Activated naive CD8-positive, alpha-beta T cell treated with anti-CD3 and anti-CD28 coated beads, Interleukin-2, amount 50 U/mL, for 16 hours (primary cell): Measurements from ENCODE around the gene LRRC43.
A peak's percentile ranks its signal among the peaks of the same experiment; 100 is the strongest.
"Not testable (repeated sequence)": the region's sequence is repeated elsewhere in the genome, so short reads cannot be mapped to it uniquely, and the experiment has no call there.

Source experiments
- DNase-seq: peaks from one replicate; pipeline ENCODE4 v3.0.0-alpha.2; 2020; ENCODE audit warnings: low read depth, low spot score

Gene LRRC43

GRCh38 chr12:122192441-122192840, 9.5 kb downstream of the LRRC43 start:
- DNase-seq, result no peak

DNA sequence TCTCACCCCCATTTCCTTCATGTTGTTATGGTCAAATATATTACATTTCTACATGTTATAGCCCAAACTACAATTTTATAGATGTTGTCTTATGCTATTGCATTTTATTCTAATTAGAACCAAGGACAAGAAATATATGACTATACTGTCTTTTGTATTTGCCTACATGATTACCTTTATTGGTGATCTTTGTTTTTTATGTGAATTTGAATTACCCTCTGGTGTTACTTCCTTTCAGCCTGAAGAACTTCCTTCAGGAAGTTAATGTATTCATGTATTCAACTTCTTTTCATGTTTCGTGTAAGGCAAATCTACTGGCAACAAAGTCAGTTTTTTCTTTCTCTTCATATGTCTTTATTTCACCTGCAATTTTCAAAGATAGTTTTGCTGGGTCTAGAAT, 11.9 kb downstream of the LRRC43 start:
- DNase-seq, result no peak

GRCh38 chr12:122195405-122195804, 12.5 kb downstream of the LRRC43 start:
- DNase-seq, result no peak

GRCh38 chr12:122197612-122197966, 14.7 kb downstream of the LRRC43 start:
- DNase-seq, result no peak

DNA sequence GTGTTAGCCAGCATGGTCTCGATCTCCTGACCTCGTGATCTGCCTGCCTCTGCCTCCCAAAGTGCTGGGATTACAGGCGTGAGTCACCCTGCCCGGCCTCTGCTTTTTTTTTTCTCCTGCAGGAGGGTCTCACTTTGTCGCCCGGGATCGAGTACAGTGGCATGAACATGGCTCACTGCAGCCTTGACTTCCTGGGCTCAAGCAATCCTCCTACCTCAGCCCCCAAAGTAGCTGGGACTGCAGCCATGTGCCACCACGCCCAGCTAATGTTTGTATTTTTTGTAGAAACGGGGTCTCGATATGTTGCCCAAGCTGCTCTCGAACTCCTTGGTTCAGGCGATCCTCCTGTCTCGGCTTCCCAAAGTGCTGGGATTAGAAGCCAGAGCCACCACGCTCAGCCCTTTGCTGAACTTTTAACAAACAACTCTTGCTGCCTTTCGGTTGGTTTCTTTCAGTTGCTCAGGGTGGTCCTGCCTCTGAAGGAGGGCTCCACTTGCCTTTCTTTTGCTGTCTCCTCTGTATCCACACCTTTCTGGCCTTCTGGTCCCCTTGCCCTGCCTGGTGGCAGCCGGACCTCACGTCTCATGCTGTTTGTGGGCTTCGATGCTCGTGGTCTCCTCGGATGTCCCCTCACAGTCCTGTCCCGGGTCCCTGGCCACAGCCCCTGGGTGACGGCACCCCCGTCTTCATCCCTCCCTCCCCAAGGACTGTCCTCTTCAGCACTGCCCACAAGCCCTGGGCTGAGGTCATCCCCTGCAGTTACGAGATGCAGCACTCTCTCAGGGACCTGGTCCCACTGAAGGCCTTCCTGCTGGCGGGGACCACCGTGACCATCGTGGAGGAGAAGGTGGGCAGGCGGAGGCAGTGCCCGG, 16.8 kb downstream of the LRRC43 start:
- DNase-seq, result no peak

DNA sequence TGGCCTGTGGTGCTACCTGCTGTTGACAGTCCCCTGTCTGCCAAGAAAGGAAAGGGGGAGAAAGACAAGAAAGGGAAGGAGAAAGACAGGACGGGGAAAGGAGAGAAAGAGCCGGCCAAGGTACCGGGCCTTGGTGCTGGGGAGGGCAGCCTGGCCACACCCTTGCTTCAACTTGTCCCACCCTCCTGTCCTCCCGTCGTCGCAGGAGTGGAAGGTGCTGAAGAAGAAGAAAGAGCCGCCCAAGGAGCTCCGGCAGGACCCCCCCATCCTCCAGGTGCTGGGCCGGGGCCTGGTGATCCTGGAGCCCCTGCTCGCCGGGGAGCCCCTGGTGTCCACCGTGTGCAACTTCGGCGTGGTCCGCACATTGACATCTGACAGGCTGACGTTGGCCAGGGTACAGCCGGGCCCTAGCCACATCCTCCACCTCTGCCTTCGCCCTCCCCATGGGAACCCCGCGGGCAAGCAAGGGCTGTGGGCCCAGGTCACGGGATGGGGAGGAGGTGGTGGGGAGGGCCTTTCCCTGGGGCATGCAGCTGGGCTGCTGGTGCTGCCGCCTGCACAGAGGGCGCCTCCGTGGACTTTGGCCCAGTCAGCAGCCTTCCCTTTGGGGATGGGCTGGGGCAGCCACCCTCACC, 17.7 kb downstream of the LRRC43 start:
- DNase-seq, result no peak

GRCh38 chr12:122201381-122201780, 18.5 kb downstream of the LRRC43 start:
- no peak for DNase-seq

DNA sequence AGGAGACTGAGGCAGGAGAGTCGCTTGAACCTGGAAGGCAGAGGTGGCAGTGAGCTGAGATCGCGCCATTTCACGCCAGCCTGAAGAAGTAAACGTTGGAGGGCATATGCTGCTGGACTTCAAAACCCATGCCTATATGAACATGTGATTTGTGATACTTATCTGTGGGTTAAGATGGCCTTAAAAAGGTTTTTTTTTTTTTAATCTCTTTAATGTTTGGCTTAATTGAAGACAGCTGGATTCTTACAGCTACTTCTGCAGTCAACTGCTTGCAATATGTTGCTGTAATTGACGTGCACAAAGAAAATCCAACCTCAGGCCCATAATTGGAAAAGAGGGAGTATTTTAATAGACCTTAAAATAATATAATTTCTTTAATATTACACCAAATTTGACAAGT, 19.1 kb downstream of the LRRC43 start:
- DNase-seq, result no peak

DNA sequence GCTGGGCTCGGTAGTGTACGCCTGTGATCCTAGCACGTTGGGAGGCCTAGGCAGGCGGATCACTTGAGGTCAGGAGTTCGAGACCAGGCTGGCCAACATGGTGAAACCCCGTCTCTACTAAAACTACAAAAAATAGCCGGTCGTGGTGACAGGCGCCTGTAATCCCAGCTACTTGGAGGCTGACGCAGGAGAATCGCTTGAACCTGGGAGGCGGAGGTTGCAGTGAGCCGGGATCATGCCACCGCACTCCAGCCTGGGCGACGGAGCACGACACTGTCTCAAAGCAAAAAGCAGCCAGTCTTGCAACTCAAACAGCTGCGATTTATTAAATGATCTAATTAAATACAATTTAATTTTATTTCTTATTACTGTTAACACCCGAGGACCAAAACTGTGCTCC, 19.9 kb downstream of the LRRC43 start:
- DNase-seq, result not testable (repeated sequence)

GRCh38 chr12:122203301-122204166, 20.6 kb downstream of the LRRC43 start, which contains the start of gene B3GNT4:
TSS of gene B3GNT4 (plus strand) at chr12:122203709. CDS start at chr12:122204619, 910 bp downstream.
- DNase-seq, result peak; percentile 21

GRCh38 chr12:122204167-122205052, 21.5 kb downstream of the LRRC43 start:
- no peak for DNase-seq

GRCh38 chr12:122205053-122205925, 22.4 kb downstream of the LRRC43 start:
- DNase-seq, result no peak

GRCh38 chr12:122206111-122206881, 23.4 kb downstream of the LRRC43 start:
- no peak for DNase-seq

DNA sequence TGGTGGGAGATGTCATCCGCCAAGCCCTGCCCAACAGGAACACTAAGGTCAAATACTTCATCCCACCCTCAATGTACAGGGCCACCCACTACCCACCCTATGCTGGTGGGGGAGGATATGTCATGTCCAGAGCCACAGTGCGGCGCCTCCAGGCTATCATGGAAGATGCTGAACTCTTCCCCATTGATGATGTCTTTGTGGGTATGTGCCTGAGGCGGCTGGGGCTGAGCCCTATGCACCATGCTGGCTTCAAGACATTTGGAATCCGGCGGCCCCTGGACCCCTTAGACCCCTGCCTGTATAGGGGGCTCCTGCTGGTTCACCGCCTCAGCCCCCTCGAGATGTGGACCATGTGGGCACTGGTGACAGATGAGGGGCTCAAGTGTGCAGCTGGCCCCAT, 24.1 kb downstream of the LRRC43 start:
- DNase-seq, result no peak

DNA sequence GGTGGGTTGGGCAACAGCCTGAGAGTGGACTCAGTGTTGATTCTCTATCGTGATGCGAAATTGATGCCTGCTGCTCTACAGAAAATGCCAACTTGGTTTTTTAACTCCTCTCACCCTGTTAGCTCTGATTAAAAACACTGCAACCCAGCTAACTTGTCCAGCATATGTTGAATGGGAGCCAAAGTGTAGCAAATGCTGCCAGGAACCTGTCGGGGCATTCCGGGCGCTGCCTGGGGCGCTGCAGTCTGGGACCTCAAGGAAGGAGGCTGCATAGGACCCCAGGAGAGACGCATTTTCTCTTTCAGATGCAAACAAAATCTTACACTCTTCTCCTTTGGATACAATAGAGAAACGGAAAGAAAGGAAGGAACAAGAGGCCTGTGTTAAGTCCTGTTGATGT, 24.5 kb downstream of the LRRC43 start:
- DNase-seq, result no peak

GRCh38 chr12:122208073-122208820, 25.3 kb downstream of the LRRC43 start:
- no peak for DNase-seq

GRCh38 chr12:122215771-122216170, 32.8 kb downstream of the LRRC43 start:
- no peak for DNase-seq

- DNase-seq, result no peak
Measured at GRCh38 chr12:122216445-122216844, 33.5 kb downstream of the LRRC43 start.
